PFSK-1 (cell line): ENCODE data around the gene PPP1R15B.

ENCODE experiments used
- FOXP2 ChIP-seq: optimal IDR thresholded peaks from 2 replicates; pipeline ENCODE3; 2011; ENCODE audit warnings: borderline replicate concordance, control low read depth, inconsistent platforms; ENCODE audit not compliant: insufficient read depth; ENCODE audit errors: extremely low read length, extremely low read depth
- POLR2AphosphoS5 ChIP-seq: IDR thresholded peaks from 2 replicates; pipeline ENCODE4 v1.6.1; 2012; ENCODE audit warnings: low read depth, mild to moderate bottlenecking, control low read depth, low read length, moderate library complexity
- REST ChIP-seq, 2 experiments: IDR thresholded peaks; 2 replicates each; pipeline versions ENCODE4 v1.6.1 to v1.8.0; 2011 to 2012; ENCODE audit warnings: low read depth in 2 of 2, low read length in 2 of 2, control low read depth in 1 of 2, inconsistent platforms in 1 of 2, mild to moderate bottlenecking in 1 of 2, moderate library complexity in 1 of 2; ENCODE audit not compliant: insufficient read depth in 1 of 2
- SIN3A ChIP-seq: IDR thresholded peaks from 2 replicates; pipeline ENCODE4 v1.6.1; 2012; ENCODE audit warnings: mild to moderate bottlenecking, low read length, moderate library complexity, borderline replicate concordance; ENCODE audit not compliant: insufficient read depth
- TAF1 ChIP-seq: IDR thresholded peaks from 2 replicates; pipeline ENCODE4 v1.6.1; 2012; ENCODE audit warnings: low read length, control low read depth, borderline replicate concordance; ENCODE audit not compliant: insufficient read depth

PPP1R15B gene

GRCh38 chr1:204384636-204385352 lies 26.8 kb downstream of the PPP1R15B start:
- TF ChIP-seq TAF1, result no peak
- no peak for TF ChIP-seq REST (IDR thresholded peaks at IDR 0.05; ENCODE audit: insufficient read depth in 1 of 2, low read depth in 2 of 2, low read length in 2 of 2)
- no peak for TF ChIP-seq SIN3A
- TF ChIP-seq POLR2AphosphoS5, result no peak
- no peak for TF ChIP-seq FOXP2

- TF ChIP-seq REST (IDR thresholded peaks at IDR 0.05; ENCODE audit: insufficient read depth in 1 of 2, low read depth in 2 of 2, low read length in 2 of 2), result no peak
- no peak for TF ChIP-seq TAF1
- TF ChIP-seq POLR2AphosphoS5, result no peak
- no peak for TF ChIP-seq SIN3A
- TF ChIP-seq FOXP2, result no peak
Observed at GRCh38 chr1:204383163-204383904, 28.3 kb downstream of the PPP1R15B start.

GRCh38 chr1:204382714-204383083 lies 28.9 kb downstream of the PPP1R15B start:
- TF ChIP-seq POLR2AphosphoS5, result no peak
- no peak for TF ChIP-seq FOXP2
- TF ChIP-seq SIN3A, result no peak
- TF ChIP-seq TAF1, result no peak
- TF ChIP-seq REST (IDR thresholded peaks at IDR 0.05; ENCODE audit: insufficient read depth in 1 of 2, low read depth in 2 of 2, low read length in 2 of 2), result no peak

- TF ChIP-seq SIN3A (no peak), REST (IDR thresholded peaks at IDR 0.05; ENCODE audit: insufficient read depth in 1 of 2, low read depth in 2 of 2, low read length in 2 of 2) (no peak), POLR2AphosphoS5 (no peak)
Observed at GRCh38 chr1:204380293-204380831, 31.3 kb downstream of the PPP1R15B start.
